K562 (cell line): ENCODE results near the gene ATAD5. TPM values are rescaled to one million over a fixed set of nuclear protein-coding genes. Genes with fewer than 3 reads are reported as not detected.

Experiments
- ATAC-seq: fragments of 200-7000 bp; cut with Tn5 transposase; 3 replicates; pipeline ENCODE4 v1.9.1; 2020; ENCODE audit warnings: moderate library complexity
- BruUV-seq: library from RNA; stranded (reverse); fragments of 400-500 nt; replicated peaks from 2 replicates; lab custom pipeline; 2021; lab: Mats Ljungman, UMichigan
- CTCF ChIA-PET: fragments of 300-600 bp; formaldehyde crosslinking; extraction: SDS; loops from one replicate; lab custom pipeline; 2021; ENCODE audit warnings: low intra/inter-chr PET ratio; lab: Yijun Ruan, JAX
- POLR2A ChIA-PET: fragments of 300-600, 350-650 bp; sonication (Branson Sonifier 250); formaldehyde crosslinking; extraction: SDS; loops from one replicate; lab custom pipeline; 2021; ENCODE audit warnings: antibody characterized with exemption, inconsistent platforms; lab: Yijun Ruan, JAX
- DNase-seq, 4 experiments: peaks; one replicate each; pipeline versions ENCODE4 v3.0.0 to v3.0.0-alpha.2; 2011 to 2018; ENCODE audit warnings: low spot score in 3 of 4, mixed read lengths in 3 of 4; ENCODE audit errors: extremely low read depth in 1 of 4
- FAIRE-seq: peaks from 2 replicates; lab custom pipeline; 2011; peaks lifted over from hg19 to GRCh38; lab: Jason Lieb, UNC
- H2AFZ ChIP-seq: 2 replicates; pipeline ENCODE4 v1.6.0; 2011; ENCODE audit warnings: low read depth, low read length, control low read depth, inconsistent platforms
- H3K27ac ChIP-seq: fragments of 200-600 bp; 3 replicates; pipeline ENCODE4 v1.8.0; 2011; ENCODE audit warnings: low read depth, mild to moderate bottlenecking, control low read depth, inconsistent platforms, low read length, moderate library complexity, mixed read lengths; ENCODE audit errors: extremely low read depth
- H3K27me3 ChIP-seq, 2 experiments: fragments of 300-600 bp in 1 of 2; 2 replicates in 1 of 2; 3 replicates in 1 of 2; pipeline versions ENCODE4 v1.6.0 to v1.8.0; 2011; ENCODE audit warnings: inconsistent platforms in 2 of 2, low read length in 2 of 2, mild to moderate bottlenecking in 1 of 2, mixed read lengths in 1 of 2, moderate library complexity in 1 of 2; ENCODE audit not compliant: control insufficient read depth in 2 of 2, insufficient read depth in 2 of 2
- H3K36me3 ChIP-seq: fragments of 300-600 bp; 3 replicates; pipeline ENCODE4 v1.8.0; 2011; ENCODE audit warnings: mild to moderate bottlenecking, low read length, inconsistent platforms; ENCODE audit not compliant: control insufficient read depth, insufficient read depth
- H3K4me1 ChIP-seq, 2 experiments: fragments of 200-600 bp in 1 of 2; replicated peaks in 1 of 2; 2 replicates in 1 of 2; 3 replicates in 1 of 2; pipeline versions ENCODE4 v1.5.1 to v1.8.0; 2011; ENCODE audit warnings: inconsistent platforms in 2 of 2, low read length in 2 of 2, mild to moderate bottlenecking in 1 of 2, mixed read lengths in 1 of 2, moderate library complexity in 1 of 2; ENCODE audit not compliant: control insufficient read depth in 2 of 2, insufficient read depth in 2 of 2
- H3K4me2 ChIP-seq: 2 replicates; pipeline ENCODE4 v1.6.1; 2011; ENCODE audit warnings: low read length, control low read depth, inconsistent platforms, mixed read lengths; ENCODE audit not compliant: insufficient read depth
- H3K4me3 ChIP-seq: fragments of 200-600 bp; sonication (generic), shearing (Covaris generic); 2 replicates; pipeline ENCODE4 v1.5.1; 2016; ENCODE audit warnings: control low read depth, inconsistent platforms
- H3K79me2 ChIP-seq: fragments of 200-600 bp; 3 replicates; pipeline ENCODE4 v1.8.0; 2011; ENCODE audit warnings: low read length, inconsistent platforms; ENCODE audit not compliant: control insufficient read depth, insufficient read depth
- H3K9ac ChIP-seq, 2 experiments: 2 replicates each; pipeline versions ENCODE4 v1.6.0 to v1.6.1; 2011; ENCODE audit warnings: low read depth in 2 of 2, low read length in 2 of 2, control low read depth in 1 of 2, inconsistent platforms in 1 of 2, mild to moderate bottlenecking in 1 of 2, mixed read lengths in 1 of 2; ENCODE audit not compliant: insufficient read depth in 1 of 2
- H3K9me1 ChIP-seq: one replicate; pipeline ENCODE4 v1.6.0; 2011; ENCODE audit warnings: inconsistent platforms, mild to moderate bottlenecking, low read length, moderate library complexity; ENCODE audit not compliant: control insufficient read depth, insufficient read depth
- H3K9me3 ChIP-seq: replicated peaks from 2 replicates; pipeline ENCODE4 v1.5.1; 2011; ENCODE audit warnings: low read depth, low read length, inconsistent platforms; ENCODE audit not compliant: control insufficient read depth, insufficient read depth
- H4K20me1 ChIP-seq: replicated peaks from 2 replicates; pipeline ENCODE4 v1.6.1; 2011; ENCODE audit warnings: low read length, inconsistent platforms, mixed read lengths; ENCODE audit not compliant: control insufficient read depth, insufficient read depth
- ARHGAP35 ChIP-seq: fragments of 450-650 bp; IDR thresholded peaks from 2 replicates; pipeline ENCODE4 v1.6.1; 2018; ENCODE audit not compliant: partially characterized antibody
- BDP1 ChIP-seq: IDR thresholded peaks from 3 replicates; pipeline ENCODE4 v1.6.1; 2011; ENCODE audit not compliant: insufficient read length, insufficient read depth
- CHD2 ChIP-seq: IDR thresholded peaks from 2 replicates; pipeline ENCODE4 v1.6.1; 2011; ENCODE audit warnings: low read depth, low read length
- KAT2B ChIP-seq: IDR thresholded peaks from one replicate; pipeline ENCODE4 v1.6.1; 2012; ENCODE audit warnings: low read depth, mild to moderate bottlenecking, control low read depth, inconsistent platforms, low read length, moderate library complexity
- MCM2 ChIP-seq: fragments of 450-650 bp; IDR thresholded peaks from 2 replicates; pipeline ENCODE4 v1.6.1; 2017; ENCODE audit warnings: low read depth, mild to moderate bottlenecking
- WGBS: fragments of 100-300 bp; shearing (Covaris generic); methylation state at CpG from one replicate; pipeline ENCODE4 v1.1.6; 2016; ENCODE audit warnings: low coverage, mixed read lengths; ENCODE audit not compliant: insufficient coverage; ENCODE audit errors: missing lambda C conversion rate; 5-methylcytosine and 5-hydroxymethylcytosine counted together
- in situ Hi-C: fragments of 300-500 bp; cut with MboI; formaldehyde crosslinking; loops from 4 replicates; pipeline ENCODE4 v1.15.0; 2018; ENCODE audit warnings: inconsistent platforms, mixed read lengths
- intact Hi-C: fragments of 100-400 bp; cut with micrococcal nuclease; formaldehyde crosslinking; loops from 2 replicates; pipeline ENCODE4 v1.14.2; 2022
- polyA plus RNA-seq, 8 experiments: library from polyadenylated mRNA; depleted of rRNA in 4 of 8; stranded (reverse) in 5 of 8; unstranded in 3 of 8; fragments of >200 nt; fragmentation: Nextera tagmentation in 2 of 8; fragmentation: Illumina TruSeq in 1 of 8; extraction: Ambion mirVana in 2 of 8; extraction: Trizol in 1 of 8; gene quantifications; 2 replicates each; pipeline versions ENCODE4 v1.2.1 to v1.2.3, GENCODE V29; 2011 to 2014; ENCODE audit warnings: inconsistent platforms in 1 of 8, missing spikeins in 1 of 8
- total RNA-seq, 7 experiments: library from RNA; depleted of rRNA in 6 of 7; stranded (reverse); fragments of >200 nt in 6 of 7; fragmentation: Illumina TruSeq in 2 of 7; extraction: Trizol in 2 of 7; gene quantifications; 2 replicates each; pipeline versions ENCODE4 v1.2.1 to v1.2.3, GENCODE V29; 2011 to 2021; ENCODE audit warnings: low replicate concordance in 1 of 7
- TF ChIP-seq, protein P1 (sequence below): fragments of 200-800 bp; sonication (Bioruptor generic); IDR thresholded peaks from 2 replicates; pipeline ENCODE4 v1.6.1; 2017; ENCODE audit warnings: missing genetic modification characterization, missing compliant biosample characterization
- TF ChIP-seq, protein P2 (sequence below), 2 experiments: fragments of 450-650 bp; conservative IDR thresholded peaks; 2 replicates each; pipeline ENCODE4 v1.6.1; 2017; ENCODE audit warnings: mild to moderate bottlenecking in 2 of 2, moderate library complexity in 2 of 2
- TF ChIP-seq, protein P3 (sequence below): fragments of 250-450 bp; sonication (Bioruptor Pico); IDR thresholded peaks from 2 replicates; pipeline ENCODE4 v1.8.0; 2021; ENCODE audit warnings: mild to moderate bottlenecking, moderate library complexity
- TF ChIP-seq, protein P4 (sequence below): sonication (generic); IDR thresholded peaks from 2 replicates; pipeline ENCODE4 v1.6.1; 2016
- TF ChIP-seq, protein P5 (sequence below), 2 experiments: IDR thresholded peaks in 1 of 2; conservative IDR thresholded peaks in 1 of 2; 2 replicates each; pipeline ENCODE4 v1.6.1; 2016; ENCODE audit warnings: low read depth in 2 of 2, mild to moderate bottlenecking in 1 of 2, missing compliant biosample characterization in 1 of 2, missing genetic modification characterization in 1 of 2, moderate library complexity in 1 of 2

ATAD5 gene
- total and polyA plus RNA-seq, 9 of the 15 experiments (the other 6 are each of a cell fraction or from before 2014, with no cell fraction given): 4.6 to 25.6 (median 19.5) TPM

DNA sequence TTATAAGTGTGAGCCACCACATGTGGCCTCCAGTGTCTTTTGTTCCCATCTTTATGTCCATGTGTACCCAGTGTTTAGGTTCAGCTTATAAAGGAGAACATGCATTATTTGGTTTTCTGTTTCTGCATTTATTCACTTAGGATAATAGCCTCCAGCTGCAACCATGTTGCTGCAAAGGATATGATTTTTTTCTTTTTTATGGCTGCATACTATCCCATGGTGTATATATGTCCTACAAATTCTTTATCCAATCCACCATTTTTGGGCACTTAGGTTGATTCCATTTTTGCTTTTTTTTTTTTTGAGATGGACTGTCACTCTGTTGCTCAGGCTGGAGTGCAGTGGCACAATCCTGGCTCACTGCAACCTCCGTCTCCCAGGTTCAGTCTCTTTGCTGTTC lies 32.9 kb downstream of the ATAD5 start:
- in situ Hi-C loops: no loop called here
- FAIRE-seq: no peak

More for the DNA sequence above, 32.9 kb downstream of the ATAD5 start:
- ChIA-PET POLR2A (no interaction called here), CTCF (no interaction called here)
- intact Hi-C loops: no loop called here
- WGBS: 100% methylated on average over 1 of the region's 1 CpG
- no peak for TF ChIP-seq ARHGAP35
- no peak for TF ChIP-seq CHD2
- TF ChIP-seq BDP1: no peak
- TF ChIP-seq, protein P1, sequence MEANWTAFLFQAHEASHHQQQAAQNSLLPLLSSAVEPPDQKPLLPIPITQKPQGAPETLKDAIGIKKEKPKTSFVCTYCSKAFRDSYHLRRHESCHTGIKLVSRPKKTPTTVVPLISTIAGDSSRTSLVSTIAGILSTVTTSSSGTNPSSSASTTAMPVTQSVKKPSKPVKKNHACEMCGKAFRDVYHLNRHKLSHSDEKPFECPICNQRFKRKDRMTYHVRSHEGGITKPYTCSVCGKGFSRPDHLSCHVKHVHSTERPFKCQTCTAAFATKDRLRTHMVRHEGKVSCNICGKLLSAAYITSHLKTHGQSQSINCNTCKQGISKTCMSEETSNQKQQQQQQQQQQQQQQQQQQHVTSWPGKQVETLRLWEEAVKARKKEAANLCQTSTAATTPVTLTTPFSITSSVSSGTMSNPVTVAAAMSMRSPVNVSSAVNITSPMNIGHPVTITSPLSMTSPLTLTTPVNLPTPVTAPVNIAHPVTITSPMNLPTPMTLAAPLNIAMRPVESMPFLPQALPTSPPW (CRISPR knock-in tag): no peak
- TF ChIP-seq, protein P2, sequence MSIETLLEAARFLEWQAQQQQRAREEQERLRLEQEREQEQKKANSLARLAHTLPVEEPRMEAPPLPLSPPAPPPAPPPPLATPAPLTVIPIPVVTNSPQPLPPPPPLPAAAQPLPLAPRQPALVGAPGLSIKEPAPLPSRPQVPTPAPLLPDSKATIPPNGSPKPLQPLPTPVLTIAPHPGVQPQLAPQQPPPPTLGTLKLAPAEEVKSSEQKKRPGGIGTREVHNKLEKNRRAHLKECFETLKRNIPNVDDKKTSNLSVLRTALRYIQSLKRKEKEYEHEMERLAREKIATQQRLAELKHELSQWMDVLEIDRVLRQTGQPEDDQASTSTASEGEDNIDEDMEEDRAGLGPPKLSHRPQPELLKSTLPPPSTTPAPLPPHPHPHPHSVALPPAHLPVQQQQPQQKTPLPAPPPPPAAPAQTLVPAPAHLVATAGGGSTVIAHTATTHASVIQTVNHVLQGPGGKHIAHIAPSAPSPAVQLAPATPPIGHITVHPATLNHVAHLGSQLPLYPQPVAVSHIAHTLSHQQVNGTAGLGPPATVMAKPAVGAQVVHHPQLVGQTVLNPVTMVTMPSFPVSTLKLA (conservative IDR thresholded peaks at IDR 0.05): no peak
- TF ChIP-seq KAT2B: no peak
- no peak for TF ChIP-seq MCM2
- TF ChIP-seq, protein P3, sequence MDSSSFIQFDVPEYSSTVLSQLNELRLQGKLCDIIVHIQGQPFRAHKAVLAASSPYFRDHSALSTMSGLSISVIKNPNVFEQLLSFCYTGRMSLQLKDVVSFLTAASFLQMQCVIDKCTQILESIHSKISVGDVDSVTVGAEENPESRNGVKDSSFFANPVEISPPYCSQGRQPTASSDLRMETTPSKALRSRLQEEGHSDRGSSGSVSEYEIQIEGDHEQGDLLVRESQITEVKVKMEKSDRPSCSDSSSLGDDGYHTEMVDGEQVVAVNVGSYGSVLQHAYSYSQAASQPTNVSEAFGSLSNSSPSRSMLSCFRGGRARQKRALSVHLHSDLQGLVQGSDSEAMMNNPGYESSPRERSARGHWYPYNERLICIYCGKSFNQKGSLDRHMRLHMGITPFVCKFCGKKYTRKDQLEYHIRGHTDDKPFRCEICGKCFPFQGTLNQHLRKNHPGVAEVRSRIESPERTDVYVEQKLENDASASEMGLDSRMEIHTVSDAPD (CRISPR knock-in tag): no peak
- TF ChIP-seq, protein P4, sequence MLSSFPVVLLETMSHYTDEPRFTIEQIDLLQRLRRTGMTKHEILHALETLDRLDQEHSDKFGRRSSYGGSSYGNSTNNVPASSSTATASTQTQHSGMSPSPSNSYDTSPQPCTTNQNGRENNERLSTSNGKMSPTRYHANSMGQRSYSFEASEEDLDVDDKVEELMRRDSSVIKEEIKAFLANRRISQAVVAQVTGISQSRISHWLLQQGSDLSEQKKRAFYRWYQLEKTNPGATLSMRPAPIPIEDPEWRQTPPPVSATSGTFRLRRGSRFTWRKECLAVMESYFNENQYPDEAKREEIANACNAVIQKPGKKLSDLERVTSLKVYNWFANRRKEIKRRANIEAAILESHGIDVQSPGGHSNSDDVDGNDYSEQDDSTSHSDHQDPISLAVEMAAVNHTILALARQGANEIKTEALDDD: no peak
- TF ChIP-seq, protein P5, sequence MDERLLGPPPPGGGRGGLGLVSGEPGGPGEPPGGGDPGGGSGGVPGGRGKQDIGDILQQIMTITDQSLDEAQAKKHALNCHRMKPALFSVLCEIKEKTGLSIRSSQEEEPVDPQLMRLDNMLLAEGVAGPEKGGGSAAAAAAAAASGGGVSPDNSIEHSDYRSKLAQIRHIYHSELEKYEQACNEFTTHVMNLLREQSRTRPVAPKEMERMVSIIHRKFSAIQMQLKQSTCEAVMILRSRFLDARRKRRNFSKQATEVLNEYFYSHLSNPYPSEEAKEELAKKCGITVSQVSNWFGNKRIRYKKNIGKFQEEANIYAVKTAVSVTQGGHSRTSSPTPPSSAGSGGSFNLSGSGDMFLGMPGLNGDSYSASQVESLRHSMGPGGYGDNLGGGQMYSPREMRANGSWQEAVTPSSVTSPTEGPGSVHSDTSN (CRISPR knock-in tag; IDR thresholded peaks at IDR 0.05; ENCODE audit: low read depth): no peak
- TF ChIP-seq, protein P5 (tag; conservative IDR thresholded peaks at IDR 0.05; ENCODE audit: low read depth): no peak
- peaks cover 71% of the 10 kb centered on the region for H3K36me3 ChIP-seq
- no peaks in the 10 kb centered on the region for H4K20me1 ChIP-seq
- H3K27ac ChIP-seq: no peak overlapping the region
- no peak overlapping the region for H2AFZ ChIP-seq
- no peaks in the 10 kb centered on the region for H3K9me1 ChIP-seq
- no peak overlapping the region for H3K4me2 ChIP-seq
- ATAC-seq (no peak), DNase-seq (no peak)
- H3K4me1 ChIP-seq: no peaks in the 10 kb centered on the region
- H3K9me3 ChIP-seq: no peaks in the 10 kb centered on the region
- no peak overlapping the region for H3K4me3 ChIP-seq
- no peaks in the 10 kb centered on the region for H3K27me3 ChIP-seq
- no TSS peak for BruUV-seq
- no peaks in the 10 kb centered on the region for H3K79me2 ChIP-seq
- no peak overlapping the region for H3K9ac ChIP-seq
